GM23338 (cell line): Measurements from ENCODE around the gene SPECC1. TPM values are rescaled to one million over a fixed set of nuclear protein-coding genes. Genes with fewer than 3 reads are reported as not detected.

Experiments
- ATAC-seq: fragments of 200-7000 bp; cut with Tn5 transposase; 3 replicates; pipeline ENCODE4 v1.9.1; 2020
- DNase-seq: peaks from one replicate; pipeline ENCODE4 v3.0.0-alpha.2; 2015; ENCODE audit warnings: low spot score
- H2AFZ ChIP-seq: fragments of 200-600 bp; sonication (generic); 2 replicates; pipeline ENCODE4 v1.8.0; 2016; ENCODE audit warnings: antibody characterized with exemption, mild to moderate bottlenecking, moderate library complexity
- H3F3A ChIP-seq: fragments of 200-600 bp; sonication (generic); replicated peaks from 2 replicates; pipeline ENCODE4 v1.8.0; 2017; ENCODE audit warnings: antibody characterized with exemption, mixed run types, low read depth
- H3K27ac ChIP-seq: fragments of 200-600 bp; sonication (generic); 2 replicates; pipeline ENCODE4 v1.6.1; 2016; ENCODE audit warnings: low read depth
- H3K27me3 ChIP-seq: fragments of 200-600 bp; sonication (generic); 2 replicates; pipeline ENCODE4 v1.8.0; 2016; ENCODE audit warnings: mild to moderate bottlenecking, mixed run types, moderate library complexity; ENCODE audit not compliant: insufficient read depth
- H3K36me3 ChIP-seq: fragments of 200-600 bp; sonication (generic); 2 replicates; pipeline ENCODE4 v1.8.0; 2016; ENCODE audit warnings: mild to moderate bottlenecking; ENCODE audit not compliant: insufficient read depth
- H3K4me1 ChIP-seq: fragments of 200-600 bp; sonication (generic); 2 replicates; pipeline ENCODE4 v1.8.0; 2016; ENCODE audit warnings: mild to moderate bottlenecking, moderate library complexity; ENCODE audit not compliant: insufficient read depth
- H3K4me2 ChIP-seq: fragments of 200-600 bp; sonication (generic); 2 replicates; pipeline ENCODE4 v1.7.1; 2017; ENCODE audit warnings: mixed run types
- H3K4me3 ChIP-seq: fragments of 200-600 bp; sonication (generic); 2 replicates; pipeline ENCODE4 v1.6.1; 2016; ENCODE audit warnings: mixed run types
- H3K79me2 ChIP-seq: fragments of 200-600 bp; sonication (generic); replicated peaks from 2 replicates; pipeline ENCODE4 v1.8.0; 2017; ENCODE audit warnings: mild to moderate bottlenecking; ENCODE audit not compliant: insufficient read depth
- H3K9me2 ChIP-seq: fragments of 200-600 bp; sonication (generic); 2 replicates; pipeline ENCODE4 v1.8.0; 2017; ENCODE audit not compliant: insufficient read depth
- H4K20me1 ChIP-seq: fragments of 200-600 bp; sonication (generic); replicated peaks from 2 replicates; pipeline ENCODE4 v1.8.0; 2017; ENCODE audit warnings: mild to moderate bottlenecking; ENCODE audit not compliant: insufficient read depth
- H3K27ac Mint-ChIP-seq: 2 replicates; pipeline ENCODE4 v1.8.0; 2020; ENCODE audit warnings: inconsistent platforms, mild to moderate bottlenecking, moderate library complexity, mixed read lengths
- H3K27me3 Mint-ChIP-seq: 3 replicates; pipeline ENCODE4 v1.8.0; 2022; ENCODE audit warnings: low read depth, mild to moderate bottlenecking, moderate library complexity, mixed read lengths, inconsistent platforms; ENCODE audit not compliant: insufficient read depth, poor library complexity
- H3K36me3 Mint-ChIP-seq: 3 replicates; pipeline ENCODE4 v1.8.0; 2021; ENCODE audit warnings: low read depth, mild to moderate bottlenecking, inconsistent platforms, moderate library complexity, mixed read lengths
- H3K4me1 Mint-ChIP-seq: 3 replicates; pipeline ENCODE4 v1.8.0; 2020; ENCODE audit warnings: mild to moderate bottlenecking, inconsistent platforms, mixed read lengths
- H3K4me3 Mint-ChIP-seq: 3 replicates; pipeline ENCODE4 v1.8.0; 2021; ENCODE audit warnings: moderate library complexity, mild to moderate bottlenecking, inconsistent platforms, mixed read lengths
- H3K9me3 Mint-ChIP-seq: 3 replicates; pipeline ENCODE4 v1.8.0; 2020; ENCODE audit warnings: moderate library complexity, mild to moderate bottlenecking, inconsistent platforms, mixed read lengths
- CTCF ChIP-seq, 2 experiments: fragments of 200-600 bp in 1 of 2; sonication (generic) in 1 of 2; conservative IDR thresholded peaks; 2 replicates each; pipeline versions ENCODE4 v1.5.1 to v1.6.1; 2016 to 2017; ENCODE audit warnings: antibody characterized with exemption in 2 of 2, low read depth in 2 of 2, mild to moderate bottlenecking in 2 of 2, moderate library complexity in 1 of 2
- ETS1 ChIP-seq: IDR thresholded peaks from 2 replicates; pipeline ENCODE4 v1.6.1; 2016; ENCODE audit warnings: antibody characterized with exemption
- EZH2phosphoT487 ChIP-seq: fragments of 200-600 bp; sonication (generic); IDR thresholded peaks from one replicate; pipeline ENCODE4 v1.8.1; 2018; ENCODE audit warnings: antibody characterized with exemption; ENCODE audit not compliant: unreplicated experiment
- NANOG ChIP-seq: IDR thresholded peaks from 2 replicates; pipeline ENCODE4 v1.6.1; 2016; ENCODE audit warnings: antibody characterized with exemption, borderline replicate concordance
- STAT1 ChIP-seq: IDR thresholded peaks from one replicate; pipeline ENCODE4 v1.6.1; 2016; ENCODE audit warnings: antibody characterized with exemption; ENCODE audit not compliant: unreplicated experiment
- ZNF462 ChIP-seq: fragments of 250-450 bp; sonication (Bioruptor Pico); IDR thresholded peaks from 2 replicates; pipeline ENCODE4 v1.5.0; 2020; ENCODE audit warnings: mild to moderate bottlenecking, moderate library complexity
- polyA plus RNA-seq: library from polyadenylated mRNA; unstranded; fragments of >200 nt; fragmentation: Nextera tagmentation; extraction: Ambion mirVana; gene quantifications from 2 replicates; pipeline ENCODE4 v1.2.1, GENCODE V29; 2016
- total RNA-seq: library from RNA; depleted of rRNA; stranded (reverse); fragments of >200 nt; shearing (Covaris generic); gene quantifications from 2 replicates; pipeline ENCODE4 v1.2.3, GENCODE V29; 2014

Gene SPECC1
- total and polyA plus RNA-seq, 2 experiments from 2014 or later: 42.6 to 101 TPM

GRCh38 chr17:20208717-20209116 is 199.6 kb downstream of the SPECC1 start:
- TF ChIP-seq NANOG: no peak
- no peak for TF ChIP-seq ETS1
- TF ChIP-seq ZNF462 (CRISPR knock-in tag): no peak
- no peak for TF ChIP-seq CTCF (conservative IDR thresholded peaks at IDR 0.05; ENCODE audit: low read depth in 2 of 2)
- no peak for TF ChIP-seq STAT1
- TF ChIP-seq EZH2phosphoT487: no peak
- H3K27me3 Mint-ChIP-seq: no peaks in the 10 kb centered on the region
- Histone ChIP-seq H3K4me1 (peaks cover 28% of the 10 kb centered on the region), H3K9me2 (no peaks in the 10 kb centered on the region), H3F3A (no peaks in the 10 kb centered on the region), H3K27me3 (no peaks in the 10 kb centered on the region), H3K27ac (no peak overlapping the region), H3K4me3 (no peak overlapping the region), H3K79me2 (peaks cover 67% of the 10 kb centered on the region), H2AFZ (no peak overlapping the region), H4K20me1 (no peaks in the 10 kb centered on the region), H3K36me3 (no peaks in the 10 kb centered on the region; the same call in none of the 2 replicates), H3K4me2 (no peak overlapping the region)
- H3K9me3 Mint-ChIP-seq: no peaks in the 10 kb centered on the region
- DNase-seq (no peak), ATAC-seq (peak; percentile 50)
- H3K4me3 Mint-ChIP-seq: no peak overlapping the region
- H3K36me3 Mint-ChIP-seq: peaks cover 41% of the 10 kb centered on the region
- peaks cover 60% of the 10 kb centered on the region for H3K4me1 Mint-ChIP-seq
- H3K27ac Mint-ChIP-seq: no peak overlapping the region
